OCI-M1 (cell line): ENCODE measurements around the gene TMEM167B.
"Not testable (repeated sequence)": the region's sequence is repeated elsewhere in the genome, so short reads cannot be mapped to it uniquely, and the experiment has no call there.

Experiments used
- DNase-seq: peaks from one replicate; lab custom pipeline; 2025; lab: John Stamatoyannopoulos, UW

Gene TMEM167B

DNA sequence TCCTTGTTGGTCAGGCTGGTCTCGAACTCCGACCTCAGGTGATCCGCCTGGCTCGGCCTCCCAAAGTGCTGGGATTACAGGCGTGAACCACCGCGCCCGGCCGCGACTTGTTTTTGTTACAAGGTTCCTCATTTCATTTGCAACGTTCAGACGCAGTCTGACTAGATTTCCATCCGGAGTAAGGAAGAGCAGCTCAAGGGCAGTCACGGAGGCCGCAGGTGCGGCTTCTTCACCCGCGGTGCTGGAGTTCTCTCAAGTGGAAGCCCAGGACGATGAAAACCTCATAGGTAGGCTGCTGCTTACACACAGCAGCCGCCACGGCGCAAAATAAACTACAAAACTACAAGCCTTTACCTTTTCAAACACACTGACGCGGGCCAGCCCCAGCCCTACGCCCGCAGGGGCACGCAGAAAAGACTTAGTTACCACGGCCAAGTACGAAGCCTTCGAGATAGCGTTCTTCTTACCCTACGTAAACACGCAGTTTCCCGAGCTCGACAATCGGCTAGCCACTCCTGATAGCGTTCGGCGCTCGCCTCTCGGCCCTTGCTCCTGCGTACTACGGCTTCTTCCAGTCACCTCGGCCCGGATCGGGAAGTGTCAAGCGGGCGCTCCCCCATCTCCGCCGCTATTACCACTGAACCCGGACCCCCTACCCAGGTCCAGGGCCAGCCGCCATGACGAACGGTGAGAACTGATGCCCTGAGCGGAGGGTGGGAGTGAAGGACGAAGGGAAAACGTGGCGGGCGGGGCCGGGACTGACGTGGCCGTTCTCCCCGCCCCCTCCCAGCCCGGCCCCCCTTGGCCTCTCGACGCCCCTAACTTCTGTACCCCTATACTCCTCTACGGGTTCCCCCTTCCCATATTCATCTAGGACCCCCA is at the start of gene TMEM167B:
TMEM167B (plus strand) TSS at position 569 of the 882 bp plus-strand sequence; CDS start at position 678, 109 bp downstream.
- peak; percentile 96 for DNase-seq

DNA sequence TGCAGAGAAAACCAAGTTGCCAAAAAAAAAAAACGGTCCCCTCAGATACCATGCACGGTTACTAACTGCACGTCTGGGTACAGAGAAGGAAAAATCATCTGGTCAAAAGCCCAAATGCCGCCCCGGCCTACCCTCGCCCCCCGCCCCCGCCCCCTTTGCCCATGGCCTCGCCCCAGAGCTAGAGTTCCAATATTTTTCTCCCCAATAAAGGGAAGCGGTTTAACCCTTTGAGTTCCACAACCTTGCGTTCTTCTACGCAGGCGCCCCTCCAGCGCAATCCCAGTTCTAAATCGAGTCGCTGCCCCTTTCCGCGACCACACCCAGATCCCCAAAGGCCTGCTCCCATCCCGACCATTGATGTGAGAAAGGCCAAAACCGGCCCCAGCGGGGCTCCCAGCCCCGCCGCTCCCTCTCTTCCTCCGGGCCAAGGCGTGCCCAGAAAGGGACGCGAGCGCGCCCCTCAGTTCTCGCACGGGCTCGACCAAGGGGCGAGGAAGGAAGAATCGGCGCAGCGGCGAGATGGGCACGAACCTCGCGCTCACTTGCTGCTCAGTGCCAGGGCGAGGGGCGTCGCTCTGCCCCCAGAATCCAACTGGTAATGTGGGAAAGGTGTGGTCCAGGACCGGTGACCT is 49.5 kb upstream of the TMEM167B start:
- peak; percentile 38 for DNase-seq

DNA sequence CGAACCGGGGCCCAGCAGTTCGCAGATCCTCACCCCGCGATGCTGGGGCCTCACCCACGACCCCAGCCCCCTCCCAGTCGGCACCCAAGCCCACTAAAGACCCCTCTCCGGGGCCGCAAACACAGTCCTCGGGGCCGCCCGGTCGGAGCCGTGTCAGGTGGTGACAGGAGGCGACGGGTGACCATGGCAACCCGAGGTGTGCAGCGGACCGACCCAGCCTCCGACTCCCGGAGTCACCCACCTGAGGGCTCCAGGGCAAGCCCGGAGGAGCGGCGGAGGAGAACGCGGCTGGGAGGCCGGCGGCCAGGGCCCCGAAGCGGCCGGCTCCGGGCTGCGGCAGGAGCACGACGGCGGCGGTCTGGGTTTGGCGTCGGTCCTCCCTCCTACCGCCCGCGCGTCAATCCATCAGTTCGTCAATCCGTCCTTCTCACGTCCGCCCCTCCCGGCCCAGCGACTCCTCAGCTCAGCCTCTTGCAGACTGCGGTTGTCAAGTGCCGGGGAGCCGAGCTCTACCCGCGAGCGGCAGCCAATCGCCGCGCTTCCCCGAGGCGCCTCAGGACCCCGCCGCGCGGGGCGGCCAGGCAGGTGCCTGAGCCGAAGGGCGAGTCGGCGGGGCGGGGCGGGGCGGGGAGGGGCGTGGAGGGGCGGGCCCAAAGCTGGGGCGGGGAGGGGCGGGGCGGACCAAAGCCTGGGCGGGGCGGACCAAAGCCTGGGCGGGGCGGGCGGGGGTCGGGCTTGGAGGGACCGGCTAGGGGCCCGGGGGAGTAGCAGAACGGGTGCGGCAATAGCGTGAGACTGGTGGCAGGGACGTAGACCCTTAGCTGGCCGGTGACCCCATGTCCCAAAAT is 48.7 kb upstream of the TMEM167B start, which contains the start of gene WDR47:
WDR47 (minus strand) TSS at position 482 of the 848 bp plus-strand sequence. CDS start 18,590 bp downstream, outside the sequence.
- peak; percentile 97 for DNase-seq

DNA sequence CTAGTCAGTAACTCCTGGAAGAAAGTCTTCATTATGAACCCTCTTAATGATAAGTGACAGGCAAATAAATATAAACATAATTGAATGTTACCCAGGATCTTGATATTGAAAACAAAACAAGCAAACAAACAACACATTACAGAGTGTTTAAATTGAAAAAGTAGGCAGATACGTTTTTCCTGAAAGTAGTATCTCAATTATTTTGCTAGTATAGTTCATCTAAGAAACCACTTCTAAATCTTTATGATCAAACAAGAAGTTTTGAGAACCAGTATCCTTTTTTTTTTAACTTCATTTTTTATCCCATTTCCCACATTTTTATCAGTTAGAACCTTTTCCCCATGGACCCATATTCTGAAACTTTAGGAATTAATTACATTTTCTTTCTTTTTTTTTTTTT is 45.0 kb upstream of the TMEM167B start:
- no peak for DNase-seq

DNA sequence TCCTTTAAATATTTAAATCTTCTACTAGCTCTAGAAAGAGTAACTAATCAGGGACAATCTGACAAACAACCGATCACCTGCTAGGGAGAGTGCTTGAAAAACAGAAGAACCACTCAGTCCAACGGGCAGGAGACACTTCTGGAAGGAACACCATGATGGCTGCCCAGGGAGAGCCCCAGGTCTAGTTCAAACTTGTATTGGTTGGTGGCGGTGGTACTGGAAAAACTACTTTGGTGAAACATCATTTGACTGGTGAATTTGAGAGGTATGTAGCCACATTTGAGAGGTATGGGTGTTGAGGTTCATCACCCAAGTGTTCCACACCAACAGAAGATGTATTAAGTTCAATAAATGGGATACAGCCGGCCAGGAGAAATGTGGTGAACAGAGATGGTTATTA is 43.9 kb upstream of the TMEM167B start:
- no peak for DNase-seq

DNA sequence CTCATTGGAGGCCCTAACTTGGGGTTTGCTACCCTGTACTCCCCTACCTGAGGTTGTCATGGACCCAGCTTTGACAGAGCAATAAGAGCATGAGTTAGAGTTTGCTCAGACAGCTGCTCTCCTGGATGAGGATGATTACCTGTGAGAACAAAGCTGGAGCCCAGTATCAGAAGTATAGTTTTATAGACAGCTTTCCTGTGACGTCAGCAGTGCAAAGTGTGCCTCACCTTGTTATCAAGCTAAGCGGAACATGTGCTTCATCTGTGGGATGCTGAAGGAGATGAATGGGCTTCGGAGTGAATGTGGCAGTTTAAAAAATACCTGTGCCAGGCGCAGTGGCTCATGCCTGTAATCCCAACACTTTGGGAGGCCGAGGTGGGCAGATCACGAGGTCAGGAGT is 43.2 kb upstream of the TMEM167B start:
- DNase-seq, result no peak

DNA sequence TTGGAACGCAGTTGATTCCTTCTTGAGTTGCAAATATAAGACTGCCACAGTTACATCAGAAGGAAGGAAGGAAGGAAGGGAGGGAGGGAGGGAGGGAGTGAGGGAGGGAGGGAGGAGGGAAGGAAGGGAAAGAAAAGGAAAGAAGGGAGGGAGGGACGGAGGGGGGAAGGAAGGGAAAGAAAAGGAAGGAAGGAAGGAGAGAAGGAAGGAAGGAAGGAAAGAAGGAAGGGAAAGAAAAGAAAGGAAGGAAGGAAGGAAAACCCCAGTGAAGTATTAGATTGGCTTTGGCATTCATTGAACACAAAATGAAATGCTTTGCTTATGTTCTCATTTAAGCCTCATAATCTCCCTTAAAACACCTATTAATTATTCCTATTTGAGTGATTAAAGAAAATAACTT is 42.2 kb upstream of the TMEM167B start:
- DNase-seq, result no peak

DNA sequence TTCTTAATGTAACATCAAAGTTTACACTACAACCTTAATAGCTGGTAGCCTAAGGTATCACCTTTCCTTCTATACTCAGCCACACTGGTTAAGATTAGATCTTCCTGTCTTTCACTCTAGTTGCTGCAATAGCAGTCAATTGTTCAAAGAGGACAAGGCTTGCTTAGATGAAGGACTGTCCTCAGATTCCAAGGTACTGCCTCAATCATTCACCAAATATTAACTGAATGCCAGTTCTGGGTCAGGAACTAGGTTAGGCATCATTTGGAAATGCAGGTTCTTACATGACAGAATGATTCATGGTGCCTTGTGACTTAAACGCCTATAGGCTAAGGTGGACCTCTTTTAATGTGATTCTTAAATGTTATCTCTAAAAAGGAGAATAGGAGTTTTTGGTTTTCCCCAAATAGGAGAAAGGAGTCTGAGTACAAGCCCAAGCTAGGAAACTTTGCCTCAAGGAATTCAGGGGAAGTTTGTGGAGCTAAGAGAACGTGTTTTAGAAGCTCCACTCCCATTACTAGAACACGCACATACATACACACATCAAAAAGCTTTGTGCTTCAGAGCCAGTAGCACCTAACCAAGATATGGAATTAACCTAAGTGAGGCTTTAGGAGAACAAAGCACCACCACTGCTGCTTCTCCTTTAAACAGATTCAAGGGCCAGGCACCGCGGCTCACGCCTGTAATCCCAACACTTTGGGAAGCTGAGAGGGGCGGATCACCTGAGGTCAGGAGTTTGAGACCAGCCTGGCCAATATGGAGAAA is 40.2 kb upstream of the TMEM167B start:
- DNase-seq, result no peak

DNA sequence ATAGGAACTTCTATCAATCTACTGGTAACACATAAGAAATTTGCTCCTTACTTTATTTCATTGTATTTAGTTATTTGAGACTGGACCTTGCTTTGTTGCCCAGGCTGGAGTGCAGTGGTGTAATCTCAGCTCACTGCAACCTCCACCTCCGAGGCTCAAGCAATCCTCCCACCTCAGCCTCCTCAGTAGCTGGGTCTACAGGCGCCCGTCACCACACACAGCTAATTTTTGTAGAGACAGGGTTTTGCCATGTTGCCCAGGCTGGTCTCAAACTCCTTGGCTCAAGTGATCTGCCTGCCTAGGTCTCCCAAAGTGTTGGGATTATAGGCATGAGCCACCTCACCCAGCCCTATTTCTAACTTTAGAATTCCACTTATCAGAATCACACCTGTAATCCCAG is 38.4 kb upstream of the TMEM167B start:
- not testable (repeated sequence) for DNase-seq

DNA sequence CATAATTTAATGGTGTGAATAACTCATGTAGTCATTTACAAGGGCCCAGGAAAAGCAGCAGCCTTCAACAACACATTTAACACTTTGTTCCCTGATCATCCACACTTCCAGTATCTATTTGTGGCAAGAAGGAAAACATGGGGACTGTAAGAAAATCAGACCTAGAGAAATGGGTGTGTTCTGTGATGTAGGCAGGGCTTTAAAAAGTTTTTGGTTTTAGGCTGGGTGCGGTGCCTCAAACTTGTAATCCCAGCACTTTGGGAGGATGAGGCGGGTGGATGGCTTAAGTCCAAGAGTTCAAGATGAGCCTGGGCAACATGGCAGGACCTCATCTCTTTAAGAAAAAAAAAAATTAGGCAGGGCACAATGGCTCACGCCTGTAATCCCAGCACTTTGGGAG is 34.5 kb upstream of the TMEM167B start:
- no peak for DNase-seq

DNA sequence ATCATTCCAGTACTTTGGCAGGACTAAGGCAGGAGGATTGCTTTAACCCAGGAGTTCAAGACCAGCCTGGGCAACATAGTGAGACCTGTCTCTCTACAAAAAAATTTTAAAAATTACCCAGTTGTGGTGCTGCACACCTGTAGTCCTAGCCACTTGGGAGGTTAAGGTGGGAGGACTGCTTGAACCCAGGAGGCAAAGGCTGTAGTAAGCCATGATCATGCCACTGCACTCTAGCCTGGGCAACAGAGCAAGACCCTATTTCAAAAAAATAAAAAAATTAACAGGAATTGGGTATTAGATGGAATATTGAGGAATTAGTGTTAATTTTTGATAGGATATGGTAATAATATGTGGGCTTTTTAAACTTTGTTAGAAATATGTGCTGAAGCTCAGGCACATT is 31.5 kb upstream of the TMEM167B start:
- no peak for DNase-seq

DNA sequence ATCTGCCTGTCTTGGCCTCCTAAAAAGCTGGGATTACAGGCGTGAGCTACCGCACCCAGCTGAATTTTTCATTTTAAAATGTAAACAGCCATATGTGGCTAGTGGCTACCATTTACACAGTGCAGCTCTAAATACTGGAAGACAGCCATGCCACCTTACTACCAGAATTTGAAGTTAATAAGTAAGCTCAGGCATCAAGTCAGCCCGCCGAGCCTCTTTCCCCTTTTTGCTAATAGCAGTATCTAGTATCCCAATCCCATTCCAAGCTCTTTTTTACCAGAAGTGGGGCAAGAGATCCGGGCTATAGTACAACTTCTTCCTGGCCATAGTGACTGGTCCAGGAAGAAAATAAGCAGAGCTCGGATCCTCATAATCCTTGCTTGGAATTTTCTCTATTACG is 29.9 kb upstream of the TMEM167B start:
- no peak for DNase-seq

DNA sequence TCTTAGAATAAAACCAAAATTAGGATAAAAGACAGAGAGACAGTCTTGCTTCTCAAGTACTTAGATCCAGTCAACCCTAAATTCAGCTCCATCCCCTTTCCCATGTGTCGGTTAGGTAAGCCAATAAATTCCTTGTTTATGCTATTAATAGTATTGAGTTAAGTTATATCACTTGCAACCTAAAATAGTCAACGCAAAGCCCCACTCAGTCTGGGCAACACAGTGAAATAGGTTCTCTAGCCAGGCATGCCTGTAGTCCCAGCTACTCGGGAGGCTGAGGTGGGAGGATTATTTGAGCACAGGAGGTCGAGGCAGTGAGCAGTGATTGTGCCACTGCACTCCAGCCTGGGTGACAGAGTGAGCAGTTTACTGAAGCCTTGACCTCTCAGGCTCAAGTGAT is 29.4 kb upstream of the TMEM167B start:
- no peak for DNase-seq

DNA sequence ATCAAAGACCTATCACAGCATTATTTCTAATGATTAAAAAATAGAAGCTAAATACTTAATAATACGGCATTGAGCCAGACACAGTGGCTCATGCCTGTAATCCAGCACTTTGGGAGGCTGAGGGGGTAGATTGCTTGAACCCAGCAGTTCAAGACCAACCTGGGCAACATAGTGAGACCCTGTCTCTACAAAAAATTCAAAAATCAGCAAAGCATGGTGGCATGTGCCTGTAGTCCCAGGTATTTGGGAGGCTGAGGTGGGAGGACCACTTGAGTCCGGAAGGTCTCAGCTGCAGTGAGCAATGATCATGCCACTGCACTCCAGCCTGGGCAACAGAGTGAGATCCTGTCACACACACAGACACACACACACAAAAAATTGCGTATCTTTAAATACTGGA is 25.4 kb upstream of the TMEM167B start:
- DNase-seq, result no peak

DNA sequence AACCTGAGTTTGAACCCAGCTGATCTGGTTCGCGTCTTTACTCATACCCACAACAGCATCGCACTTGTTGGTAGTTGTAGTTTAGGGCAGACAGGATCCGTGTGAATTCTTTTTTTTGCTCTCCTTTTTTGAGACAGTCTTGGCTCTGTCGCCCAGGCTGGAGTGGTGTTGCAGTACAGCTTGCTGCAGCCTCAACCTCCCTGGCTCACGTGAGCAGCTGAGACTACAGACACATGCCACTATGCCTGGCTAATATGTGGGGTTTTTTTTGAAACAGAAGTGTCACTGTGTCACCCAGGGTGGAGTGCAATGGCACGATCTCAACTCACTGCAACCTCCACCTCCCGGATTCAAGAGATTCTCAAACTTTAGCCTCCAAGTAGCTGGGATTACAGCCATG is 22.7 kb upstream of the TMEM167B start:
- DNase-seq, result no peak

DNA sequence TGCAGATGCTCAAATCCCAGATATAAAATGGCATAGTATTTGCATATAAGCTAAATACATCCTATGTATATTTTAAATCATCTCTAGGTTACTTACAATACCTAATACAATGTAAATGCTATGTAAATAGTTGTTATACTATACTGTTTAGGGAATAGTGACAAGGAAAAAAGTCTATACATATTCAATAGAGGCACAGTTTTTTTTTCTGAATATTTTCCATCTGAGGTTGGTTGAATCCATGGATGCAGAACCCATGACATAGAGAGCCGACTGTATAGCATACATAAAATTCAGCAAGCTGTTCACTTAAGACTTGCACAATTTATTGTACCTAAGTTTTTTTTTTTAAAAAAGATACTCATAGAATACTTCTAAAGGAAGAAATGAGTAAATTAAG is 21.3 kb upstream of the TMEM167B start:
- no peak for DNase-seq

DNA sequence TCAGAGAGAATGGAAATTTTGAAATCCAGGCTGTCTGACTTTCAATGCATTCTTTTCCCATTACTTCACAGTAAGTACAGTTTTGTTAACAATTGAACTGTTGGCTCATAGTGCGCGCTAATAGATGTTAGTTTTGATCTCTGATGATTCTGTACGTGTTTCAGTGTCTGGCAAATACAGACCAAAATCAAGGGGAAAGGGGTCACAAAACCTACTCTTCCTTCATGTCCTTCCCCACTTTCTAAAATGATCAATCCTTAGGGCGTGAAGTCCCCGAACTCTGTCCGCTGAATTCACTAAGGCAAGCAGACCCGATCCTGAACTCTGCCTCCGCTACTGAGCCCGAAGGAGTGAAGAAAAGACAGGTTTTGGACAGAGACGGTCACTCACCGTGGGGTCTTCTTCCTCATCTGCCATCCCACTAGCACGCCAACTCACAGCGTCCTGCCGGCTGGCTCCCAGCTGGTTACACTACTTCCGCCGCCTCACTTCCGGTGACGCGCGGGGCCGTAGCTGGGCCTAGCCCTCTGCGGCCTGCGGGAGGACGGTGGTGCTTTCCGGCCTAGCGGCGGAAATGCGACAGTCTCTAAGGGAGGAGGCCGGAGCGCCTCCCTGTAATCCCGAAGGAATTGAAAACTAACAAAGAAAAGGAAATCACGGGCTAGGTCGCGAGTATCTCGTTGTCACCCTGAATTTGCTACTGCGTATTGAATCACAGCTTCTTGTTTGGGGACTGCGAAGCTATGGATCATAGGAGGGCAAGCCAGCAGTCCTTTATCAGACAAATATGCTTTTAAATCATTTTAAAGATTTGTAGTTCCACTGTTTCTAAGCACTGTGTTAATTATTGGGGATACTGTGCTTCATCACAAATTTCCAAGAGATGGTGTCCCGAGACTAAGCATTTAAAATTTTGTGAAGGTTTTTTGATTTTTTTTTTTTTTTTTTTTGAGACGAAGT is 14.8 kb upstream of the TMEM167B start, which contains the start of gene TAF13:
TAF13 (minus strand) TSS at position 473 of the 960 bp plus-strand sequence; CDS start at position 417, 56 bp downstream.
- peak; percentile 95 for DNase-seq

DNA sequence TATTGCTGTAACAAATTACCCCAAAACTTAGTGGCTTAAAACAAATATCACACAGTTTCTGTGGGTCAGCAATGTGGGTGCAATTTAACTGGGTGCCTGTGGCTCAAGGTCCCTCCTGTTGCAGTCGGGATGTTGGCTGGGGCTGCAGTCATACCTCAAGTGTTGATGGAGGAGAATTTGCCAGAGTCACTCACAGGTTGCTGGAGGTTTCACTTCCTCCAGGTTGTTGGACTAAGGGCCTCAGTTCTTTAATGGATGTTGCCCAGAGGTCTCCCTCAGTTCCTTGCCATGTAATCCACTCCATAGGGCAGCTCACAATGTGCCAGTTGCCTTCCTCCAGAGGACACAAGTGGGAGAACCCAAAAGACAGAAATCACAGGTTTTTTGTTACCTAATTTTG is 12.2 kb upstream of the TMEM167B start:
- no peak for DNase-seq

DNA sequence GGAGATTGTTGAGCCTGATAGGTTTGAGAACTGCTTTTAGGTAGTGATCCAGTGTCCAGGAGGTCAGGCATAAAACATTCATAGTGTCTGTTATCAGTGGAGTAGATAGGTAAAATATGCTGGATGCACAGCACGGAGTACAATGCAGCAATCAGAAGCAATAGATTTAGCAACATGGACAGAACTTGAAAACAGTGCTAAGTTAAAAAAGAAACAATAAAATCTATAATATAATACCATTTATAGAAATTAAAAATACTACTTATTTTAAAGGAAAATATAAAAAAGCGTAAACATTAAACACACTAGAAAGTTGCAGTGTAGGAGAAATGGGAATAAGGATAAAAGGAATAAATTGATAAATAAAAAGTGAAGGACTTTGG is 11.3 kb upstream of the TMEM167B start:
- DNase-seq, result no peak

DNA sequence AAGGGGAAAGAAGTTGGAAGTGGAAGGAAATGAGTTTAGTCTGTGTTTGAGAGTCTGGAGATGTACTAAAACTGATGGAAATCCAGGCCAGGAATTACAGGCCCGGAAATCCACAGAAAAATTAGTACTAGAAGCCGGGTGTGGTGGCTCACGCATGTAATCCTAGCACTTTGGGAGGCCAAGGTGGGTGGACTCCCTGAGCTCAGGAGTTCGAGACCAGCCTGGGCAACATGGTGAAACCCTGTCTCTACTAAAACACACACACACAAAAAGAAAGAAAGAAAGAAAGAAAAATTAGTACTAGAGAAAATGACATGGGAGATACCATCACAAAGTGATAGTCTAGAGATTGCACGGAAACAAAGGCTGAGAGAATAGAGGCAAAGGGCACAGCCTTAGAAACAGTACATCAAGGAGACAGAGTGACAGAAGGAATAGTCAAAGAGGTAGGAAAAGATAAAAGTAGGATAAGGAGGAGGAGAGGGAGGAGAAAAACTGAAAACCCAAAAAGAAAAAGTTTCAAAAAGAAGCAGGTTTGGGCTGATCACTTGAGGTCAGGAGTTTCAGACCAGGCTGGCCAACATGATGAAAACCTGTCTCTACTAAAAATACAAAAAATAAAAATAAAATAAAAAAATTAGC is 10.0 kb upstream of the TMEM167B start:
- DNase-seq, result no peak
